B cell (primary cell): ENCODE results near the gene AGAP6. TPM values are rescaled to one million over a fixed set of nuclear protein-coding genes. Genes with fewer than 3 reads are reported as not detected.
"Not testable (repeated sequence)": the region's sequence is repeated elsewhere in the genome, so short reads cannot be mapped to it uniquely, and the experiment has no call there.

ENCODE experiments used
- ATAC-seq: fragments of 200-7000 bp; cut with Tn5 transposase; one replicate; pipeline ENCODE4 v1.10.0; 2021; ENCODE audit warnings: low read depth, mild to moderate bottlenecking, moderate number of reproducible peaks, moderate library complexity
- CTCF ChIA-PET: fragments of 350-600 bp; sonication (Branson Sonifier 250); formaldehyde crosslinking; loops from one replicate; lab custom pipeline; 2021; ENCODE audit warnings: antibody characterized with exemption, inconsistent platforms; lab: Charles Lee
- POLR2A ChIA-PET: fragments of 350-600 bp; sonication (Branson Sonifier 250); formaldehyde crosslinking; loops from one replicate; lab custom pipeline; 2021; ENCODE audit warnings: antibody characterized with exemption; lab: Charles Lee
- DNase-seq: peaks from one replicate; pipeline ENCODE4 v3.0.0; 2013
- H2AFZ ChIP-seq: 2 replicates; pipeline ENCODE4 v1.6.1; 2012; ENCODE audit warnings: mild to moderate bottlenecking, low read depth, low read length; ENCODE audit not compliant: insufficient read depth, poor library complexity, severe bottlenecking
- H3K27ac ChIP-seq, 2 donors: 1 replicate in 1 of 2; 2 replicates in 1 of 2; pipeline ENCODE4 v1.5.1; 2012 to 2013; ENCODE audit warnings: low read length in 2 of 2, mild to moderate bottlenecking in 2 of 2, moderate library complexity in 1 of 2
- H3K27me3 ChIP-seq, 4 experiments: fragments of 200-600 bp in 1 of 4; sonication (generic) in 1 of 4; replicated peaks in 1 of 4; 1 replicate in 2 of 4; 2 replicates in 2 of 4; pipeline versions ENCODE4 v1.6.1 to v1.7.0; 2013 to 2016; ENCODE audit warnings: low read length in 3 of 4, mild to moderate bottlenecking in 2 of 4, mixed read lengths in 1 of 4, moderate library complexity in 1 of 4; ENCODE audit not compliant: insufficient read depth in 4 of 4, control insufficient read depth in 3 of 4; ENCODE audit errors: control extremely low read depth in 1 of 4
- H3K36me3 ChIP-seq, 2 experiments: replicated peaks in 1 of 2; 1 replicate in 1 of 2; 2 replicates in 1 of 2; pipeline versions ENCODE4 v1.6.1 to v1.7.1; 2013; ENCODE audit warnings: low read length in 1 of 2; ENCODE audit not compliant: insufficient read depth in 2 of 2, control insufficient read depth in 1 of 2; ENCODE audit errors: control extremely low read depth in 1 of 2, extremely low read depth in 1 of 2
- H3K4me1 ChIP-seq, 2 donors: fragments of 200-600 bp in 1 of 2; sonication (generic) in 1 of 2; 1 replicate in 1 of 2; 2 replicates in 1 of 2; pipeline versions ENCODE4 v1.5.1 to v1.6.1; 2013 to 2017; ENCODE audit warnings: low read length in 2 of 2; ENCODE audit not compliant: control insufficient read depth in 2 of 2, insufficient read depth in 2 of 2
- H3K4me2 ChIP-seq: replicated peaks from 2 replicates; pipeline ENCODE3; 2012; ENCODE audit warnings: mild to moderate bottlenecking, low read depth, low read length; ENCODE audit not compliant: poor library complexity, severe bottlenecking
- H3K4me3 ChIP-seq, 5 experiments: fragments of 200-600 bp in 1 of 5; sonication (generic) in 1 of 5; 1 replicate in 3 of 5; 2 replicates in 2 of 5; pipeline versions ENCODE4 v1.5.1 to v1.7.0; 2011 to 2016; ENCODE audit warnings: low read length in 4 of 5, mild to moderate bottlenecking in 4 of 5, low read depth in 2 of 5, control low read depth in 1 of 5, moderate library complexity in 1 of 5; ENCODE audit not compliant: insufficient read depth in 1 of 5; ENCODE audit errors: control extremely low read depth in 1 of 5, extremely low read depth in 1 of 5
- H3K79me2 ChIP-seq: fragments of 200-600 bp; sonication (generic); one replicate; pipeline ENCODE4 v1.6.0; 2016; ENCODE audit warnings: low read length; ENCODE audit not compliant: control insufficient read depth, insufficient read depth
- H3K9ac ChIP-seq: fragments of 200-600 bp; sonication (generic); 2 replicates; pipeline ENCODE4 v1.6.1; 2017; ENCODE audit warnings: mild to moderate bottlenecking, low read length, moderate library complexity
- H3K9me3 ChIP-seq, 3 donors: one replicate each; pipeline versions ENCODE4 v1.6.1 to v1.7.1; 2013; ENCODE audit warnings: low read length in 2 of 3; ENCODE audit not compliant: control insufficient read depth in 2 of 3, insufficient read depth in 1 of 3; ENCODE audit errors: control extremely low read depth in 1 of 3
- H4K20me1 ChIP-seq: 2 replicates; pipeline ENCODE4 v1.6.0; 2012; ENCODE audit warnings: mild to moderate bottlenecking, low read length; ENCODE audit not compliant: insufficient read depth, control insufficient read depth, poor library complexity, severe bottlenecking
- H3K27ac Mint-ChIP-seq: one replicate; pipeline ENCODE4 v1.8.0; 2021; ENCODE audit warnings: mixed read lengths
- H3K27me3 Mint-ChIP-seq: one replicate; pipeline ENCODE4 v1.8.0; 2021; ENCODE audit warnings: mixed read lengths
- H3K4me1 Mint-ChIP-seq: one replicate; pipeline ENCODE4 v1.8.0; 2021; ENCODE audit warnings: mixed read lengths
- H3K4me3 Mint-ChIP-seq: one replicate; pipeline ENCODE4 v1.8.0; 2021; ENCODE audit warnings: mixed read lengths
- H3K9me3 Mint-ChIP-seq: one replicate; pipeline ENCODE4 v1.8.0; 2022; ENCODE audit warnings: mixed read lengths; ENCODE audit not compliant: insufficient read depth
- CTCF ChIP-seq: fragments of 200-600 bp; IDR thresholded peaks from one replicate; pipeline ENCODE4 v1.8.0; 2022; ENCODE audit warnings: antibody characterized with exemption, mild to moderate bottlenecking
- EZH2 ChIP-seq: IDR thresholded peaks from 2 replicates; pipeline ENCODE4 v1.6.1; 2012; ENCODE audit warnings: borderline replicate concordance, low read depth, mild to moderate bottlenecking, moderate library complexity, low read length; ENCODE audit not compliant: insufficient read depth, poor library complexity, severe bottlenecking
- WGBS: methylation state at CpG from one replicate; pipeline ENCODE4 v1.1.5; 2013; ENCODE audit warnings: missing lambda C conversion rate; ENCODE audit not compliant: insufficient coverage; 5-methylcytosine and 5-hydroxymethylcytosine counted together
- intact Hi-C: fragments of 100-400 bp; cut with micrococcal nuclease; formaldehyde crosslinking; loops from one replicate; pipeline ENCODE4 v1.10.0; 2022
- polyA plus RNA-seq: library from polyadenylated mRNA; depleted of rRNA; stranded (reverse); fragments of >200 nt; gene quantifications from 2 replicates; pipeline ENCODE4 v1.2.3, GENCODE V29; 2012
- total RNA-seq, 2 donors: library from RNA; stranded (reverse); fragments of 120-200 nt in 1 of 2; gene quantifications; 1 replicate in 1 of 2; 2 replicates in 1 of 2; pipeline versions ENCODE4 v1.2.3 to v1.2.4, GENCODE V29; 2013 to 2022

The AGAP6 gene
- total and polyA plus RNA-seq, 2 donors (not counting 1 experiment from before 2014, with no cell fraction given) = 26.3 to 41.0 TPM

- H3K4me2 ChIP-seq, H3K4me1 Mint-ChIP-seq, ATAC-seq, POLR2A ChIA-PET, H3K4me1 ChIP-seq, DNase-seq, H3K4me3 ChIP-seq, H3K27me3 ChIP-seq, H3K9me3 Mint-ChIP-seq, H3K9me3 ChIP-seq, H3K4me3 Mint-ChIP-seq, H3K36me3 ChIP-seq, intact Hi-C loops, H3K27me3 Mint-ChIP-seq, H3K27ac Mint-ChIP-seq, H2AFZ ChIP-seq, CTCF ChIA-PET, H3K27ac ChIP-seq, H3K9ac ChIP-seq, H4K20me1 ChIP-seq, H3K79me2 ChIP-seq: not testable (repeated sequence)
- WGBS = 85% methylated on average over 9 of the region's 13 CpGs
Observed at GRCh38 chr10:50020451-50021024, 32.3 kb downstream of the AGAP6 start.

DNA sequence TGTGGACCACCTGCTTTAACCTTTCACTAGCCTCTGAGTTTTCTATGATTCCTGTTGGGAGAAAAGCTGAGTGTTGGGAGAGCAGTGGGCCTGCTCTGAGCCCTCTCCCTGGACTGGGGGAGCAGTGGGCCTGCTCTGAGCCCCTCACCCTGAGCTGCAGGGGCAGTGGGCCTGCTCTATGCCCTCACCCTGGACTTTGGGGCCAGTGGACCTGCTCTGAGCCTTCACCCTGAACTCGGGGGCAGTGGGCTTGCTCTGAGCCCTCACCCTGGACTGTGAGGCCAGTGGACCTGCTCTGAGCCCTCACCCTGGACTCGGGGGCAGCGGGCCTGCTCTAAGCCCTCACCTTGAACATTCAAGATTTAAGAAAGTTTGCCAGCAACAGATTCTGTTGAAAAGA is 33.4 kb downstream of the AGAP6 start:
- Histone ChIP-seq H3K27me3 (peaks cover 0 to 11% (median 2%) of the 10 kb centered on the region in 4 experiments), H3K4me2 (no peak overlapping the region), H2AFZ (no peak overlapping the region), H3K9ac (no peak overlapping the region), H3K4me3 (no peak overlapping the region), H4K20me1 (no peaks in the 10 kb centered on the region), H3K9me3 (peaks cover 0 to 8% (median 0%) of the 10 kb centered on the region in 3 donors), H3K27ac (no peak overlapping the region), H3K36me3 (no peaks in the 10 kb centered on the region), H3K79me2 (no peaks in the 10 kb centered on the region), H3K4me1 (no peaks in the 10 kb centered on the region)
- 89% methylated on average over 3 of the region's 3 CpGs for WGBS
- no peak for DNase-seq
- H3K9me3 Mint-ChIP-seq = no peaks in the 10 kb centered on the region
- intact Hi-C loops = no loop called here
- no peak overlapping the region for H3K27ac Mint-ChIP-seq
- ChIA-PET POLR2A (no interaction called here), CTCF (no interaction called here)
- no peak overlapping the region for H3K4me3 Mint-ChIP-seq
- TF ChIP-seq EZH2 (no peak), CTCF (no peak)
- no peaks in the 10 kb centered on the region for H3K4me1 Mint-ChIP-seq
- no peak for ATAC-seq
- H3K27me3 Mint-ChIP-seq = peaks cover 18% of the 10 kb centered on the region

GRCh38 chr10:50024716-50025383 is 36.6 kb downstream of the AGAP6 start:
- H3K27ac ChIP-seq, H3K4me2 ChIP-seq, intact Hi-C loops, CTCF ChIA-PET, POLR2A ChIA-PET, H2AFZ ChIP-seq, H3K4me3 ChIP-seq, H3K36me3 ChIP-seq, H3K9ac ChIP-seq, H3K27ac Mint-ChIP-seq, ATAC-seq, H3K9me3 ChIP-seq, H3K9me3 Mint-ChIP-seq, H3K4me3 Mint-ChIP-seq, H3K4me1 ChIP-seq, DNase-seq, H3K79me2 ChIP-seq, H3K4me1 Mint-ChIP-seq, H4K20me1 ChIP-seq: not testable (repeated sequence)
- H3K27me3 ChIP-seq = peaks cover 0 to 11% (median 2%) of the 10 kb centered on the region in 4 experiments
- WGBS = 20% methylated on average over 25 of the region's 37 CpGs
- H3K27me3 Mint-ChIP-seq = peaks cover 36% of the 10 kb centered on the region
